HEK293 (cell line): ENCODE results near the gene MAD2L2.

Experiments used
- KLF10 ChIP-seq: fragments of 450-650 bp; IDR thresholded peaks from 2 replicates; pipeline ENCODE4 v1.5.1; 2018; ENCODE audit warnings: missing biosample characterization, mild to moderate bottlenecking, missing genetic modification characterization
- SCRT2 ChIP-seq: fragments of 450-650 bp; formaldehyde crosslinking; IDR thresholded peaks from 2 replicates; pipeline ENCODE4 v1.5.1; 2016; ENCODE audit warnings: missing biosample characterization, missing genetic modification characterization
- ZBTB1 ChIP-seq: fragments of 450-650 bp; formaldehyde crosslinking; IDR thresholded peaks from 2 replicates; pipeline ENCODE4 v1.5.1; 2016; ENCODE audit warnings: missing biosample characterization, missing genetic modification characterization
- ZNF24 ChIP-seq: fragments of 450-650 bp; formaldehyde crosslinking; IDR thresholded peaks from 2 replicates; pipeline ENCODE4 v1.5.1; 2016; ENCODE audit warnings: missing biosample characterization, missing genetic modification characterization
- ZNF335 ChIP-seq: fragments of 450-650 bp; formaldehyde crosslinking; conservative IDR thresholded peaks from 2 replicates; pipeline ENCODE4 v1.5.1; 2016; ENCODE audit warnings: missing biosample characterization, missing genetic modification characterization
- ZNF530 ChIP-seq: fragments of 450-650 bp; formaldehyde crosslinking; IDR thresholded peaks from 2 replicates; pipeline ENCODE4 v1.5.1; 2016; ENCODE audit warnings: low read depth, missing biosample characterization, missing genetic modification characterization
- TF ChIP-seq, protein P1 (sequence below): fragments of 450-650 bp; formaldehyde crosslinking; IDR thresholded peaks from 2 replicates; pipeline ENCODE4 v1.5.1; 2016; ENCODE audit warnings: missing biosample characterization, missing genetic modification characterization
- TF ChIP-seq, protein P2 (sequence below): fragments of 450-650 bp; formaldehyde crosslinking; IDR thresholded peaks from 2 replicates; pipeline ENCODE4 v1.5.1; 2016; ENCODE audit warnings: missing biosample characterization, missing genetic modification characterization
- TF ChIP-seq, protein P3 (sequence below): sonication (generic); formaldehyde crosslinking; IDR thresholded peaks from 2 replicates; pipeline ENCODE4 v1.8.1; 2022; ENCODE audit warnings: mild to moderate bottlenecking, moderate library complexity, missing genetic modification reagents

DNA sequence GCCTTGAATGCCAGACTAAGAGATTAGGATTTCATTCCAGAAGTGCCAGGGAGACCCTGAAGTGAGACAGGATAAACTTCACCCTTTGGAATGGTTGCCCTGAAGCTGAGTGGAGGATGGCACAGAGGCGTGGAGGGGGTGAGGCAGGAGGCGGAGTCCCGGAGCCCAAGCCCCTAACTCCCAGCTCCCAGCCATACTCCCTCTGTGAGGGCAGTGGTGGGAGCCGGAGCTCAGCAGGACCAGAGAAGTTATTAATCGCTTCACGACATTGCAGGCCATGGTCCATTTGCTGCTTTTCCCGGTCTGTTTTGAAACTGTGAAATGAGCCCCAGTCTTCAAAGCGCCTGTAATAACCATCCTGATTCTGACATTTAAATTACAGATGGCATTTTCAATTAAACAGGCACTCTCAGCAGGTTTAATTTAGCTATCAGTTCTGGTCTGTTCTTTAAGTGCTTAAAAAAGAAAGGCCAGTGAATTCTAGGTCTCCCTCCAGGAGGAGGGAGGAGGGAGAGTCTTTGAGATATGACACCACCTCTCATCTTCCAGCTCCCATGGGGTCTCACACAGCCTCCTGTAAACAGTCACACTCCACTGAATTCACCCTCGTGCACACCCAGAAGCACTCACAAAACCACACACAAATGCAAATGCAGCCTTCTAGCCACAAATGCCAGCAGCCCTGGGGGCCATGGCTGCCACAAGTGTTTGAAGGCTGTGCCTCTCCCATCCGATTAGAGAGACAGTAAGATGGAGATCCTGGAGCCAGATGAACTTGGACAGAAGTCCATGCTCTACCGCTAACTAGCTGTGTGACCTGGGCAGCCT is 46.4 kb downstream of the MAD2L2 start:
- no peak for TF ChIP-seq KLF10 (tag by site-specific recombination)
- TF ChIP-seq, protein P1, sequence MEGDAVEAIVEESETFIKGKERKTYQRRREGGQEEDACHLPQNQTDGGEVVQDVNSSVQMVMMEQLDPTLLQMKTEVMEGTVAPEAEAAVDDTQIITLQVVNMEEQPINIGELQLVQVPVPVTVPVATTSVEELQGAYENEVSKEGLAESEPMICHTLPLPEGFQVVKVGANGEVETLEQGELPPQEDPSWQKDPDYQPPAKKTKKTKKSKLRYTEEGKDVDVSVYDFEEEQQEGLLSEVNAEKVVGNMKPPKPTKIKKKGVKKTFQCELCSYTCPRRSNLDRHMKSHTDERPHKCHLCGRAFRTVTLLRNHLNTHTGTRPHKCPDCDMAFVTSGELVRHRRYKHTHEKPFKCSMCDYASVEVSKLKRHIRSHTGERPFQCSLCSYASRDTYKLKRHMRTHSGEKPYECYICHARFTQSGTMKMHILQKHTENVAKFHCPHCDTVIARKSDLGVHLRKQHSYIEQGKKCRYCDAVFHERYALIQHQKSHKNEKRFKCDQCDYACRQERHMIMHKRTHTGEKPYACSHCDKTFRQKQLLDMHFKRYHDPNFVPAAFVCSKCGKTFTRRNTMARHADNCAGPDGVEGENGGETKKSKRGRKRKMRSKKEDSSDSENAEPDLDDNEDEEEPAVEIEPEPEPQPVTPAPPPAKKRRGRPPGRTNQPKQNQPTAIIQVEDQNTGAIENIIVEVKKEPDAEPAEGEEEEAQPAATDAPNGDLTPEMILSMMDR (tag by site-specific recombination): no peak
- TF ChIP-seq, protein P2, sequence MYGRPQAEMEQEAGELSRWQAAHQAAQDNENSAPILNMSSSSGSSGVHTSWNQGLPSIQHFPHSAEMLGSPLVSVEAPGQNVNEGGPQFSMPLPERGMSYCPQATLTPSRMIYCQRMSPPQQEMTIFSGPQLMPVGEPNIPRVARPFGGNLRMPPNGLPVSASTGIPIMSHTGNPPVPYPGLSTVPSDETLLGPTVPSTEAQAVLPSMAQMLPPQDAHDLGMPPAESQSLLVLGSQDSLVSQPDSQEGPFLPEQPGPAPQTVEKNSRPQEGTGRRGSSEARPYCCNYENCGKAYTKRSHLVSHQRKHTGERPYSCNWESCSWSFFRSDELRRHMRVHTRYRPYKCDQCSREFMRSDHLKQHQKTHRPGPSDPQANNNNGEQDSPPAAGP (tag by site-specific recombination): no peak
- no peak for TF ChIP-seq ZBTB1 (tag by site-specific recombination)
- TF ChIP-seq, protein P3, sequence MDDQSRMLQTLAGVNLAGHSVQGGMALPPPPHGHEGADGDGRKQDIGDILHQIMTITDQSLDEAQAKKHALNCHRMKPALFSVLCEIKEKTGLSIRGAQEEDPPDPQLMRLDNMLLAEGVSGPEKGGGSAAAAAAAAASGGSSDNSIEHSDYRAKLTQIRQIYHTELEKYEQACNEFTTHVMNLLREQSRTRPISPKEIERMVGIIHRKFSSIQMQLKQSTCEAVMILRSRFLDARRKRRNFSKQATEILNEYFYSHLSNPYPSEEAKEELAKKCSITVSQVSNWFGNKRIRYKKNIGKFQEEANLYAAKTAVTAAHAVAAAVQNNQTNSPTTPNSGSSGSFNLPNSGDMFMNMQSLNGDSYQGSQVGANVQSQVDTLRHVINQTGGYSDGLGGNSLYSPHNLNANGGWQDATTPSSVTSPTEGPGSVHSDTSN (CRISPR knock-in tag): no peak
- TF ChIP-seq ZNF24: no peak
- no peak for TF ChIP-seq ZNF335 (tag by site-specific recombination)
- TF ChIP-seq ZNF530: no peak
- TF ChIP-seq SCRT2 (tag by site-specific recombination): no peak
